Skeletal muscle cell (primary cell): ENCODE data around the gene MVD.

ENCODE experiments used
- DNase-seq: peaks from one replicate; pipeline ENCODE4 v3.0.0-alpha.2; 2010; ENCODE audit warnings: low read depth
- H3K4me3 ChIP-seq: 2 replicates; pipeline ENCODE4 v1.5.1; 2011; ENCODE audit warnings: low read depth, mild to moderate bottlenecking, control low read depth, low read length, moderate library complexity

Gene MVD

GRCh38 chr16:88697831-88698615 is 35.1 kb upstream of the MVD start:
- DNase-seq: no peak
- no peak overlapping the region for H3K4me3 ChIP-seq

DNA sequence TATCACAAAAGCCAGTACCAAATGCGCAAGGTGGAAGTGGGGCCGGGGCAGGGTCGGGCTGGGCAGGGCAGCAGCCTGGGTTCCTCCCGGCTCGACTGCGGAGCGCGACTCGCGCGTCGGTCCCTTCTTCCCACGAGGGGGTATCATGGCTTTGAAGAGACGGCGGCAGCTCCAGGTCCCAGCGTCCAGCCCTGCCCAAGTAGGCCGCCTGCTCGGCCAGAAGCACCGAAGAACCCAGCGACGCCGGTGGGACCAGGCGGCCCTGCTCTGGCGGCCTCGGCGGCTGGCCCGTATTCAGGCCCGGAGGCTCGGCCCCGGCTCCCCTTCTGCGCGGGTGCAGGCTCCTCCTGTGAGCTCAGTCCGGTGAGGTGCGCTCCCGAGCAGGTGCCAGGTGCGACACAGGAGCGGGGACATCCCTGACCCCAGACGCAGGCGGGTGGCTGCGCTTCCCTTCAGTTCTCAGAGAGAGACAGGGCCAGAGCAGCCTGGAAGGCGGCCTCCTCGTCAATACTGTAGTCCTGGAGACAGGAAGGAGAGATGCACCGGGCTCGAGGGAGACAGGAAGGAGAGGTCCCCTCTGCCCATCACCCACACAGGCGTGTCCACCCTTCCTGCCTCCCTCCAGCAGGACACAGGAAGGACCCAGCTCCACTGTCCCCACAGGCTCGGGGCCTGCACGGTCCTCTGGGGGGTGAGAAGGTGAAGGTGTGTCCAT is 34.4 kb upstream of the MVD start:
- DNase-seq: no peak
- no peak overlapping the region for H3K4me3 ChIP-seq

DNA sequence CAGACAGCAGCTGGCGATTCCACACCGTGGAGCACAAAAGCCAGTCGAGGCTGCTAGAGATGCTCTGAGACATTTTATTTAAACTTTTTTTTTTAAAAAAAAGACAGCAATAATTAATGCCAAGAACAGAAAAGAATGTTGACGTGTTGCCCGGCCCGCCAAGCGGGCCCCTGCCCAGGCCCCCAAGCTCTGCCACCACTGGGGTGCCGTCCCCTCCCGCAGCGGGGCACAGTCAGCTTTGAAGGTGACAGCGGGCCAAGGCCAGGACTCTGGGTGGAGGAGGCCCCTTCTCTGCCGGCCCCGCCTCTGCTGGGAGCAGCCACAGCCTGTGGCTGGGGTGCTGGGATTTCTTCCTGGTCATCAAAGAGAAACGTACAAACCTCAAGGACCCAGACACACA is 33.5 kb upstream of the MVD start:
- H3K4me3 ChIP-seq: no peak overlapping the region
- no peak for DNase-seq

DNA sequence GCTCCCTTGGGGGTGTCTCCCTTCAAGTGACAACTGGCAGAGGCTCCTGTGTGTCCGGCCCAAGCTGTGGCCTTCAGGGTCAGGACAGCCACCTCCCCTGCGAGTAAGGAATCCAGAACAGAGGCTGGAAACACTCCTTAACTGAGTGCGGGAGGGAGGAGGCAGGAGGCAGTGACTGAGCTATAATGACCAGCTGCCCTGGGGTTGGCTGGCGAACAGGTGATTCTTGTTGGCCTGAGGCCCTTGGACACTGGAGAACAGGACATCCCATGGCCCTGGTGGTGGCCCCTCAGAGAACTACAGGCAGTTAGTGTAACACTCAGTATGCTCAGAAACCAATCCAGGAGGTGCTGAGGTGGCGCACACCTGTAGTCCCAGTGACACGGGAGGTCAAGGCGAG is 32.9 kb upstream of the MVD start:
- no peak for DNase-seq
- no peak overlapping the region for H3K4me3 ChIP-seq

DNA sequence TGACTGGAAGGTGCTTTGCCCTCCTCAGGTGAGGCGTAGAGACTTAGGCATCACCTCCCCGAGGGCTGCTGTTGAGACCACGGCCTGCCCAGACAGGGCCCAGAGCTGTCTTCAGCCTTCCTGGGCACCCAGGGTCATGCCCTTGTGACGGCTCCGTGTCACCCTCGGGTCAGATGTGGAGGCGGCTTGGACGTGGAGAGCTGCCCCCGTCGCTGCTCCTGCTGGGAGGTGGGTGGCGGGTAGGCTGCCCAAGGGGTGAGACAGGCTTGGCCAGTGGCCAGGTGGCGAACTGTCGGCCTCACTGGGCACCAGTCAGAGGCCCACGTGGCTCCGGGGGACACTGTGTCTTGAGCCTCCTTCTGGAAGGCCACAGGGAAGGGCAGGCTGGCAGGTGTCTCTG is 32.3 kb upstream of the MVD start:
- H3K4me3 ChIP-seq: no peak overlapping the region
- DNase-seq: no peak

GRCh38 chr16:88694221-88695087 is 31.6 kb upstream of the MVD start:
- no peak overlapping the region for H3K4me3 ChIP-seq
- DNase-seq: no peak

DNA sequence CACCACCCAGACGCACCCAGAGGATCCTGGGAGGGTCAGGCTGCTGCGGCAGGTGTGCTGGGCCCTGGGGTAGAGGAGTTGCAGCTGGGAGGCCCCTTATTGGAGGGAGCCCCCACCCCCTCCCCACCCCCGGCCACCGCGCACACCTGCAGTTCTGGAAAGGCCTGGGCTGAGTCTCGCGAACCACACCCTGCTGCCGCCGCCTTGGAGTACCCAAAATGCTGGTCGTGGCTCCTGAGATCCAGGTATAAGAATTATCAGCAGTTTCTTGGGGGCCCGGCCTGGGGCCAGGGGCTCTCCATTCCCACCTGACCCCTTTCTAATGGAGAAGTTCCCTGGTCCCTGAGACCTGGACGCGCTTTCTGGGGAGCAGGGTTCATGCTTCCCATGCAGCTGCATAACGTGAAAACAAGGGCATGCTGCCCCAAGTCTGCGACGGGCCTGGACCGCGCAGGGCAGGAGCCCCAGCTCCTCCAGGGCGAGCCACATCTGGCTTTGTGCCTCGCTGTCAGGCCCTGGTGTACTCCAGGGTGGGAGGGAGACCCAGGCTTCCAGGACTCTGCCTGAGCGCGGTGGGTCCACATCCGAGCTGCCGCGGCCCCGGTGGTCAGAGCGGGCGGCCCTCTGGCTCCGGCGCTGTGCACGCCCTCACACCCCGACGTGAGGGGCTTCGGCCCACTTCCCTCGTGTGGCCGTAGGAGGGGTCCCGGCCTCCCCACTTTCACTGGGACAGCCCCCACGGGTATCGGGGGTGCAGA is 30.7 kb upstream of the MVD start:
- DNase-seq: no peak
- H3K4me3 ChIP-seq: no peak overlapping the region

DNA sequence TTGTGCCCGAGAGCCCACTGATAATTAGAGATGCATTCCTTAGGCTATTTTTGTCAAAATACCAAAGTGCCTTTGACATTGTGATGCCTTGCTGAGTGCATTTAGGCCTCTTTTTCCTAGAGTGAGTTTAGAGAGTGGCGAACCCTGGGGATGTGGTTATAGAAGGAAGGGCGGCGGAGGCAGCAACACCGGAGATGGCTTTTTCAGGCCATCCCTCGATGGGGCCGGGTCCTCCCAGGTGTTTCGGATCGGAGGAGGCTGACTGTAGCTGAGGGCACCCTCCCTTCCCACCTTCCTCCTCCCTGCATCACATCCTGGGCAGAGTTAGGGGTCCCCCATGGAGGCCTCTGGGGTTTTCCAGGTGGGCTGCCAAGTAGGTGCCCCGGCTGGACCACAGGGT is 30.0 kb upstream of the MVD start:
- DNase-seq: no peak

DNA sequence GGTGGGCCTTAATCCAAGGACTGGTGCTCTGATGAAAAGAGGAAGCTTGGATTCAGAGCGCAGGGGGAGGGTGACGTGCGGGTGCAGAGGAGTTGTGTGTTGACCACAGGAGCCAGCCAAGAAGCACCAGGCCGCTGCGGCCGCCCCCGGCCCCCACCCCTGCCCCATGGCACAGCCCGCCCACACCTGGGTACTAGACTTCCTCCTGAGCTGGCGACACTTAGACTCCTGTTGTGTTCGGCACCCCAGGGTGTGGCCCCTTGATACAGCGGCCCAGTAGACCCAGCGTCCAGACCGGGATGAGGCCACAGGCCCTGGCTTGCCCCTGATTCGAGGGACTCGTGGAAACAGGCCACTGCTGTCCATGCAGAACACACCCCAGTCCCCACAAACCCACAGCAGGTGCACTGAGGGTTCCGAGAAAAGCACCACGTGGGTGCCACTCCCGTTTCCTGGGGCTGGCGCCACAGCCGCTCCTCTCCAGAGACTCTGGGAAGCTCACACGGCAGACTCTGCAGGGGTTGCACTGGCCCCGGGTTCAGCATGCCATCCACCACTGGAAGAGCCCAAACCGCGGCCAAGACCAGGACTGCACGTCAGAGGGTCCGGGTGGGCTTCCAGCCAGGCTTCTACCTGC is 29.2 kb upstream of the MVD start:
- H3K4me3 ChIP-seq: no peak overlapping the region
- DNase-seq: no peak

More for the DNA sequence above, 30.0 kb upstream of the MVD start:
- H3K4me3 ChIP-seq: no peak overlapping the region

DNA sequence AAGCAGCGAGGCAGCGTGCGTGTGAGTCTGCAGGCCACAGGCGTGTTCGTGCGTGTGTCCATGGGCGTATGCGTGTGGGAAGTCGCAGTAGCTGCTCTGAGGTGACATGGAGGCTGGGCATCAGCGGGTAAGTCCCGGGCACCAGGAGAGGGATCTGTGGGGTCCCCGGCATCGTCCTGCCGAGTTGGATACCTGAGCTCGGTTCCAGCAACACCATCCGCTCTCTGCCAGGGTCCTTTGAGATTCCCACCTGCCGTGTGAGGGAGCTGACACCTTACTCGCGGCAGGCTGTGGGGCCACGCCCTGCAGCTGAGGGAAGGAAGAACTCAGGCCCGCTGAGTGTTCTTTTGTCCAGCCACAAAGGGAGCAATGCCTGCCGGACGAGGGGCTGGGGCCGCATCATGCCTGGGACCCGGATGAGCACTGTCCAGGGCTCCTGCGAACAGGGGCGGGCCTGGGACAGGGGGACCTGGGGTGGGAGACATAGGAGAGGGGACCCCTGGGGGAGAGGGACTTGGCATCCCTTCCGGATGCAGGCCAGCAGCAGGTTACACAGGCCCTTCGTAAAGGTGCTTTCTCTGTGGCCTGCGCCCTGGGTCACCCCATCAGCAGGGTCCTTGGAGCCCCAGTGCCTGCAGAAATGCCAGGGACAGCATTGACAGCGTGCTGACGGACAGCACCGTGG is 28.4 kb upstream of the MVD start:
- no peak overlapping the region for H3K4me3 ChIP-seq
- no peak for DNase-seq

DNA sequence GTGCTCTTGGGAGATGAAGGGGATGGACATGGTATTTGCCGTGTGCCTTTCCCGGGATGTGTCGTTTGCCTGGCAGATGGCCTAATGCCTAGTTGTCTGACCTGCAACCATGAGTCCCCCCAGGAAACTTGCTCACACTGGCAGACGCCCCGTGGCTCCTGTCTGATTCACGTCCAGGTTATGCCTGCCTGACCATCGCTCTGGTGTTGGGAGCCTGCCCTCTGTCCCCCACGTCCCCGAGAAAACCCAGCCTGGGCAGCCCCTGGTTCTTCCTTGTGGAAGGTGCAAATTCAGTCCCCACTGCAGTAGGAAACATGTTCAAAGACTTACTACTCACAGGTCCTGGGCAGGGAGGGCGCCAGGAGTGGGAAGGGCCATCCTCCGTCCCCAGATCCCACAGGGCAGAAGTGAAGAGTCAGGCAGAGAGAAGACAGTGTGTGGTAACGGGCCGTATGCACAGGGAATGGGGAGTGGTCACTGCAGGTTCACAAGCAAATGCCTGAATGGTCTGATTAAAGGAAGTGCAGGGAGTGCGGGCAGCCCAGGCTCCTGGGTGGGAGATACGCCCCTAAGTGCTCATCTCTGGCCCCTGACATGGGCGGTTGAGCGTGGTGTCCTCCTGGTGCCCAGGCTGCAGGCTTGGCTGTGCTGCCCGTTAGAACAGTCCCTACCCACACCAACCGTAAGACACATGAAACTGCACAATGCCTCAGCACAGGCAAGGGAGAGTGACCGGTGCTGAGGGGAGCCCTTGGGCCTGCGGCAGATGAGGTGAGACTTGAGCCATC is 27.6 kb upstream of the MVD start:
- DNase-seq: no peak
- H3K4me3 ChIP-seq: no peak overlapping the region

GRCh38 chr16:88688013-88688778 is 25.3 kb upstream of the MVD start:
- no peak for DNase-seq
- H3K4me3 ChIP-seq: no peak overlapping the region

DNA sequence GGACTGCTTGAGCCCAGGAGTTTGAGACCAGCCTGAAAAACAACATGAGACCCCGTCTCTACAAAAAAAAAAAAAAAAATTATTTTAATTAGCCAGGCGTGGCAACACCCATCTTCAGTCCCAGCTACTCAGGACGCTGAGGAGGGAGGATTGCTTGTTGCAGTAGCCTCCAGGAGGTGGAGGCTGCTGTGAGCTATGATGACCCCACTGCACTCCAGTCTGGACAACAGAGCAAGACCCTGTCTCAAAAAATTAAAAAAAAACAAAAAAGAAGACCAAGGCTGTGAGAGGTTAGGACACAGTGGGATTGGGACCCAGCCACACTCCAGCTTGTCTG is 24.8 kb upstream of the MVD start:
- DNase-seq: no peak
- no peak overlapping the region for H3K4me3 ChIP-seq

DNA sequence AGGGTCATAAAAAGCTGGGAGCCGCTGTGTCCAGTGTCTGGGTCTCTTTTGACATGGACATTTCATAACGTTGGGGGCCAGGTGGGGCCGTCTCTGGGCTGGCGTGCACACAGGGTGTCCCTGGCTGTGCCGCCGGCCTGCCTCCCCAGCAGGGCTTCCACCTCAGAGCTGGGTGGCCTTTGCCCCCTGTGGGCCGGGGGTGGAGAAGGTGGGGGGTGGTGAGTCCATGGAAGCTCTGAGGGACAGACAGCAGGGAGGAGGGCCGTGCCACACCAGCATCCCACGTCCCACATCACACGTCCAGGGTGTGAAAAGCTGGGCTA is 24.3 kb upstream of the MVD start:
- DNase-seq: no peak
- H3K4me3 ChIP-seq: no peak overlapping the region

DNA sequence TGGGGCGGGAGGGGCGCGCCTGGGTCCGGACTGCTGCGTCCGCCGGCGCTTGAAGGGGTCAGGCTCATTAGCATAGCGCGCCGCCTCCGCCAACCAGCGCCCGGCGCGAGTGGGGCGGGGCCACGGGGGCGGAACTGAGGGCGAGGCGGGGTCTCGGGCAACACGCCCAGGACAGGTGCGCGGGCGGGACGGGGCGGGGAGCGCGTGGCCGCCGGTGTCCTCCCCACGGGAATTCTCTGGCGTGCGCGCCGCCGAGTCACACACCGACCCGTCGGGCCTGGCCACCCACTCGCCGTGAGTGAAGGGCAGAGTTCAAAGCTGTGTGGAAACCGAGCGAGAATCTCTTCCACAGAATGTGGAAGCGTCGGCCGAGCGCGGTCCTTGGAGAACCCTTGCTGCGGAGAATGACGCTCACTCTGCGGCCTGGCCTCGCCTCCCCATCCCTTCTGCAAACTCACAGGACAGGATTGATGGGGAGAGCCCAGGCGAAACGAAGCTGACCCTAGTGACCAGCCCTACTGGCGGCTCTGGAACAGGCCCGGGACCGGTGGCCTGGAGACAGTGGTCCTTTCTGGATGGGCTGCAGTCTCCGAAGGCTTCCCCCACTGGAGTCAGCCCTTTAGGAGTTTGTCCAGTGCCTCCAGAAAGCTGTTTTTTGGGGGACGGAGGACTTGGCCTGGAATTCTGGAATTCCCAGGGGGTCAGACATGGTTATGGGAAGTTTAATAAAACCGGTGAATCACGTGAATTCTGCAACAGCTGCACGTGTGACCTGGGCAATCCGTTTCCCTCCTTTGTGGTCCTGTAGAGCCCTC is 23.8 kb upstream of the MVD start, which contains the start of gene SNAI3:
Gene SNAI3 (minus strand): TSS at position 69 of the 815 bp plus-strand sequence. CDS start 101 bp downstream, outside the sequence.
- no peak for DNase-seq
- peak within 1 kb of the TSS; percentile 55 for H3K4me3 ChIP-seq

DNA sequence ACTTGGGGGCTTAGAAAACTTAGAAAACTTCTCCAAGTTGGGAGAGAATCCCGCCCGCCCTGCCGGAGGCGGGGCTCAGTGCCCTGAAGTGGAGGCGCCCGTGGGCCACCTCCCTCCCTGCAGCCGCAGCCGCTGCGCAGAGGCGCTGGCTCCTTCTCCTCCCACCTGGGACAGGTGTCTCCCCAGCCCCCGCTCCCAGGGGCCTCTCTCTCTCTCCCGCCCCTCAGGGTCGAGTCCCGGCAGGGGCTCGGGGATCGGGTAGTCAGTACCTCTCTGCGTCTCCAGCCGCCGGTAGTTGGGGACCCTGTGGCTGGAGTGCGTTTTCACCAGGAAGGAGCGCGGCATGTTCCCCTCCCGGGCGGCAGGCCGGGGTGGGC is 23.2 kb upstream of the MVD start:
- DNase-seq: no peak
- H3K4me3 ChIP-seq: peak overlapping the region; percentile 55
